A549 (cell line): ENCODE data around the gene RALBP1. TPM values are rescaled to one million over a fixed set of nuclear protein-coding genes. Genes with fewer than 3 reads are reported as not detected.

ENCODE experiments used
- ATAC-seq, 2 experiments: fragments of 200-7000 bp in 1 of 2; fragments of >200 bp in 1 of 2; cut with Nextera tagmentation in 1 of 2; cut with Tn5 transposase in 1 of 2; 3 replicates each; pipeline versions ENCODE4 v1.8.0 to v1.9.1; 2018 to 2020; ENCODE audit warnings: mild to moderate bottlenecking in 1 of 2, moderate library complexity in 1 of 2
- CTCF ChIA-PET: fragments of 300-600 bp; sonication (Branson Sonifier 250); formaldehyde crosslinking; extraction: SDS; loops from one replicate; lab custom pipeline; 2021; ENCODE audit warnings: antibody characterized with exemption, inconsistent platforms; lab: Yijun Ruan, JAX
- POLR2A ChIA-PET: fragments of 350-600 bp; formaldehyde crosslinking; extraction: SDS; loops from one replicate; lab custom pipeline; 2021; ENCODE audit warnings: antibody characterized with exemption, inconsistent platforms; lab: Yijun Ruan, JAX
- DNase-seq, 2 experiments: peaks; one replicate each; pipeline versions ENCODE4 v3.0.0 to v3.0.0-alpha.2; 2011 to 2016; ENCODE audit warnings: low read depth in 1 of 2, low spot score in 1 of 2
- FAIRE-seq: peaks from 2 replicates; lab custom pipeline; 2011; peaks lifted over from hg19 to GRCh38; lab: Jason Lieb, UNC
- H3K27ac ChIP-seq, 2 experiments: fragments of >200 bp; sonication (Bioruptor Twin); formaldehyde crosslinking; 3 replicates each; pipeline ENCODE4 v1.5.1; 2016 to 2017
- H3K4me1 ChIP-seq: fragments of >200 bp; sonication (Bioruptor Twin); formaldehyde crosslinking; 3 replicates; pipeline ENCODE4 v1.6.1; 2016
- H3K4me2 ChIP-seq: fragments of >200 bp; sonication (Bioruptor Twin); formaldehyde crosslinking; 3 replicates; pipeline ENCODE4 v1.6.1; 2016
- H3K4me3 ChIP-seq: fragments of >200 bp; sonication (Bioruptor Twin); formaldehyde crosslinking; 3 replicates; pipeline ENCODE4 v1.5.1; 2016
- H3K9me3 ChIP-seq: fragments of >200 bp; sonication (Bioruptor Twin); formaldehyde crosslinking; 3 replicates; pipeline ENCODE4 v1.6.1; 2016
- BCL3 ChIP-seq: fragments of >200 bp; sonication (Bioruptor Twin); formaldehyde crosslinking; IDR thresholded peaks from 3 replicates; pipeline ENCODE4 v1.6.1; 2016
- CBX2 ChIP-seq: fragments of 200-600 bp; sonication (generic); IDR thresholded peaks from 2 replicates; pipeline ENCODE4 v1.6.1; 2016; ENCODE audit warnings: low read depth, mild to moderate bottlenecking, borderline replicate concordance
- CBX8 ChIP-seq: fragments of 200-600 bp; sonication (generic); IDR thresholded peaks from 2 replicates; pipeline ENCODE4 v1.6.1; 2016
- CEBPB ChIP-seq, 2 experiments: fragments of >200 bp in 1 of 2; sonication (Bioruptor Twin) in 1 of 2; formaldehyde crosslinking in 1 of 2; IDR thresholded peaks; 2 replicates each; pipeline ENCODE4 v1.6.1; 2012 to 2016
- CHD4 ChIP-seq: fragments of 200-600 bp; sonication (generic); IDR thresholded peaks from 2 replicates; pipeline ENCODE4 v1.6.1; 2016; ENCODE audit warnings: antibody characterized with exemption, mild to moderate bottlenecking, borderline replicate concordance
- CTCF ChIP-seq: fragments of >200 bp; sonication (Bioruptor Twin); formaldehyde crosslinking; IDR thresholded peaks from 3 replicates; pipeline ENCODE4 v1.5.1; 2016
- FOSB ChIP-seq: fragments of 250-450 bp; sonication (Bioruptor Pico); IDR thresholded peaks from 2 replicates; pipeline ENCODE4 v1.5.0; 2020; ENCODE audit warnings: mild to moderate bottlenecking, moderate library complexity
- FOXS1 ChIP-seq: fragments of 250-450 bp; sonication (Bioruptor Pico); IDR thresholded peaks from 2 replicates; pipeline ENCODE4 v1.5.0; 2020; ENCODE audit warnings: mild to moderate bottlenecking, moderate library complexity
- HEYL ChIP-seq: fragments of 250-450 bp; sonication (Bioruptor Pico); IDR thresholded peaks from 2 replicates; pipeline ENCODE4 v1.8.0; 2021; ENCODE audit warnings: mild to moderate bottlenecking, moderate library complexity
- HOXB13 ChIP-seq: fragments of 250-450 bp; sonication (Bioruptor Pico); IDR thresholded peaks from 2 replicates; pipeline ENCODE4 v1.5.0; 2020; ENCODE audit warnings: low read depth, mild to moderate bottlenecking, moderate library complexity
- JUNB ChIP-seq: fragments of >200 bp; sonication (Bioruptor Twin); formaldehyde crosslinking; IDR thresholded peaks from 2 replicates; pipeline ENCODE4 v1.6.1; 2016
- MAX ChIP-seq: IDR thresholded peaks from 2 replicates; pipeline ENCODE4 v1.6.1; 2012
- MAZ ChIP-seq: fragments of 150-350 bp; IDR thresholded peaks from 2 replicates; pipeline ENCODE4 v1.6.1; 2014; ENCODE audit warnings: antibody characterized with exemption, low read depth, low read length, borderline replicate concordance
- NFE2L2 ChIP-seq: fragments of 150-350 bp; conservative IDR thresholded peaks from 2 replicates; pipeline ENCODE4 v1.6.1; 2014; ENCODE audit warnings: low read length
- NR3C1 ChIP-seq: fragments of >200 bp; sonication (Bioruptor Twin); formaldehyde crosslinking; IDR thresholded peaks from 3 replicates; pipeline ENCODE4 v1.6.1; 2017
- PHF8 ChIP-seq: fragments of 200-600 bp; sonication (generic); IDR thresholded peaks from 2 replicates; pipeline ENCODE4 v1.6.1; 2016; ENCODE audit warnings: low read depth, mild to moderate bottlenecking, antibody characterized with exemption, moderate library complexity, borderline replicate concordance
- POLR2A ChIP-seq: IDR thresholded peaks from 2 replicates; pipeline ENCODE4 v1.6.1; 2012; ENCODE audit warnings: mild to moderate bottlenecking, low read length
- RFX5 ChIP-seq: fragments of 450-650 bp; IDR thresholded peaks from 2 replicates; pipeline ENCODE4 v1.7.1; 2014; ENCODE audit warnings: antibody characterized with exemption, mild to moderate bottlenecking, moderate library complexity
- RNF2 ChIP-seq: fragments of 200-600 bp; sonication (generic); IDR thresholded peaks from 2 replicates; pipeline ENCODE4 v1.6.1; 2016; ENCODE audit warnings: low read depth, mild to moderate bottlenecking, antibody characterized with exemption, moderate library complexity, borderline replicate concordance
- SREBF2 ChIP-seq: fragments of 450-650 bp; IDR thresholded peaks from 2 replicates; pipeline ENCODE4 v1.6.1; 2014; ENCODE audit warnings: mild to moderate bottlenecking, moderate library complexity
- USF2 ChIP-seq: fragments of 450-650 bp; IDR thresholded peaks from 2 replicates; pipeline ENCODE4 v1.6.1; 2014; ENCODE audit warnings: antibody characterized with exemption
- ZNF302 ChIP-seq: fragments of 250-450 bp; sonication (Bioruptor Pico); IDR thresholded peaks from 2 replicates; pipeline ENCODE4 v1.9.0; 2021; ENCODE audit warnings: inconsistent platforms, mild to moderate bottlenecking, moderate library complexity
- WGBS: methylation state at CpG from one replicate; pipeline ENCODE4 v1.1.6; 2017; ENCODE audit errors: missing lambda C conversion rate; 5-methylcytosine and 5-hydroxymethylcytosine counted together
- polyA plus RNA-seq, 4 experiments: library from polyadenylated mRNA; depleted of rRNA in 3 of 4; stranded (reverse); fragments of >200 nt; fragmentation: RNase III in 1 of 4; extraction: RNeasy Plus Mini Kit Qiagen cat#74134 plus additional on column Dnase treatment in 1 of 4; gene quantifications; 2 replicates in 3 of 4; 3 replicates in 1 of 4; pipeline ENCODE4 v1.2.3, GENCODE V29; 2011 to 2017

The RALBP1 gene
- polyA plus RNA-seq, 2 of the 4 experiments (the other 2 are of a cell fraction), result 35.6 to 38.2 TPM

GRCh38 chr18:9466127-9466526, 9.2 kb upstream of the RALBP1 start (continued):
- TF ChIP-seq CTCF, result no peak
- TF ChIP-seq BCL3, result no peak
- TF ChIP-seq HEYL, result no peak
- TF ChIP-seq NFE2L2, result no peak
- no peak for TF ChIP-seq ZNF302
- no peak for TF ChIP-seq RNF2
- TF ChIP-seq JUNB, result no peak
- no peak for TF ChIP-seq NR3C1
- TF ChIP-seq CEBPB (IDR thresholded peaks at IDR 0.05), result no peak

- TF ChIP-seq MAZ (no peak), PHF8 (no peak), POLR2A (no peak), FOSB (CRISPR knock-in tag) (no peak), RFX5 (no peak), HEYL (no peak), MAX (no peak), CBX2 (no peak), CHD4 (no peak), HOXB13 (CRISPR knock-in tag) (no peak), CTCF (no peak), USF2 (no peak), FOXS1 (no peak), SREBF2 (no peak), CBX8 (no peak)
- WGBS, result 92% methylated on average over 1 of the region's 1 CpG
- no peak for ATAC-seq
- Histone ChIP-seq H3K4me1 (no peaks in the 10 kb centered on the region), H3K27ac (no peak overlapping the region), H3K9me3 (peaks cover 19% of the 10 kb centered on the region; the same call in 2 of the 3 replicates), H3K4me3 (no peak overlapping the region), H3K4me2 (no peak overlapping the region)
- ChIA-PET CTCF (interaction anchor here (1.0 kb wide), 1 partner anchor 10 kb away, joined by 6 read pairs; no protein-coding TSS in a partner anchor), POLR2A (no interaction called here)
- DNase-seq, result no peak
- no peak for FAIRE-seq
Observed at GRCh38 chr18:9466846-9467245, 8.5 kb upstream of the RALBP1 start.
